Pulmonary artery endothelial cell (primary cell): ENCODE results near the gene MYO10. TPM values are rescaled to one million over a fixed set of nuclear protein-coding genes. Genes with fewer than 3 reads are reported as not detected.
"Not testable (repeated sequence)": the region's sequence is repeated elsewhere in the genome, so short reads cannot be mapped to it uniquely, and the experiment has no call there.

Source experiments
- DNase-seq: peaks from one replicate; pipeline ENCODE4 v3.0.0-alpha.2; 2011; ENCODE audit warnings: low read depth, low spot score
- total RNA-seq: library from RNA; depleted of rRNA; stranded (reverse); fragments of >200 nt; gene quantifications from 2 replicates; pipeline ENCODE4 v1.2.3, GENCODE V29; 2014

The MYO10 gene
- total RNA-seq, 1 donor from 2014 or later = 105 TPM

DNA sequence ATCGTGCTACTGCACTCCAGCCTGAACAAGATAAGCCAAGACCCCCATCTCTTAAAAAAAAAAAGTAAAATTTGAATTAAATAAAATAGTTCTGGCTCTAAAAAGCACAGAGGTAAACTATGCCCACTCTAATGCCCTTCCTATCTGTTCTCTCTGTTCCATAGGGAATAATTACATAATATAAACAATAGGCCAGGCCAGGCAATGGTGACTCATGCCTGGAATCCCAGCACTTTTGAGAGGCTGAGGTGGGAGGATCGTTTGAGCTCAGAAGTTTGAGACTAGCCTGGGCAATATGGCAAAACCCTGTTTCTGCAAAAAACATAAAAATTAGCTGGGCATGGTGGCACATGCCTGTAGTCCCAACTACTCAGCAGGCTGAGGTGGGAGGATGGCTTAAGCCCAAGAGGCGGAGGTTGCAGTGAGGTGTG lies 47.4 kb downstream of the MYO10 start:
- peak; percentile 13 for DNase-seq

DNA sequence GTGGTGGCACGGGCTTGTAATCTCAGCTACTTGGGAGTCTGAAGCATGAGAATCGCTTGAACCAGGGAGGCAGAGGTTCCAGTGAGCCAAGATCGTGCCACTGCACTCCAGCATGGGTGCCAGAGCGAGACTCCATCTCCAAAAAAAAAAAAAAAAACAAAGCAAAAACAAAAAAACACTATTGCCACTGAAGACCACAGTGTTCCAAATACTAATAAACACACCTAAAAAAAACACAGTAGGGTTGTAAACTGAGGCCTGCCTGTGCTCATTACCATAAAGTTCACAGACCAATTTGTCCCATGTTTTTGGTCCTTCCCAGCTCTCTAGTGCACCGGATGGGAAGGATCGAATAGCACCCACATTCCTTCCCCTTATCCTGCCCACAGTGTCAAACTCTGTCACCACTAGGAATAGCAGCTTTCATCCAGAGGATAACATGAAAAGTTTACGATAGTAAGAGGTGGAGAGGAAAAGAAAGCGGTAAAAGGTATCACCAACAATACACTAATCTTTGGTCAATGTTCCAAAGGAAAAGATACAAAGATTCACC lies 49.2 kb downstream of the MYO10 start:
- no peak for DNase-seq

DNA sequence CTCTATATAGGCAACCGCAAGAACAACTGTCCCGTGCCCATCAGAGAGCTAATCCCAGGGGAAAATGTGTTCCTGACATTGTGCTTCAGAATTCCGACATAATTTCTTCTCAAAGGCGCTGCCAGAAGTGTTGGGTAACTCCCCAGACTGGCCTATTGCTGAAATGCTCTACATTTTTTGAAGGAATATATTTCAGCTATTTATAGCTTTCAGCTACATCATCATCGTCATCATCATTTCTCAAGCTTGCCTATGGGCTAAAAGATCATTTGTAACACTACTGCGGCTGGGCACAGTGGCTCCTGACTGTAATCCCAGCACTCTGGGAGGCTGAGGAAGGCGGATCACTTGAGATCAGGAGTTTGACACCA lies 49.7 kb downstream of the MYO10 start:
- DNase-seq = no peak

DNA sequence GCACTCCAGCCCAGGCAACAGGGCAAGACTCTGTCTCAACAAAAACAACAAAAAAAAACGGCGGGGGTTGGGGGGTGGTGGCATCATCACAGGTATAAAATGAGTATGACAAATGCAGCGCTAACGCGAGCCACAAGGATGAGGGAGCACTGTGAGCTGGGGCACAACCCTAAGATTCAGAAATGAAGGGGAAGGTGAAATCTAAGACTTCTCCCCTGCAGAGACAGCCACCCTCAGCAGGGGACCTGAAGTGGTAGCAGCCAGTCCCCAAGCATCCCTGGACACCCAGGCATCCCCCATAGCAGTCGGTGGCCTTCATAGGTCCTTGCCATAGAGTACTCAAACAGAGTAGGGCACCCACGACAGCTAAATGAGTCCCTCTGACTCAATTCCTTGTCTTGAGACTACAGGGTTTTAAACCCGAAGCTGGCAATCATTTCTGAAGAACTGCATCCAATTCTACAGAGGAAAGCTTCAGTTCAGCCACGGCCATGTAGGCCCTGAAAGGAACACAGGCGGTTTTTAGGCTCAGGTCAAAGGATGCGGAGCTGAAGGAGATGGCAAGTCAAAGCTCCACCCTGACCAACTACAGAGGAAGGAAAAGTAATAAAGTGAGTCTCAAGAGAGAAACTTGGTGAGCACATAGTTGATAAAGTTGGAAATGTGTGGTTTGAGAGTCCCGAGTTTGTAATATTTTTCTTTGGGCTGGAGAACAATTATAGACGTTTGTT lies 50.3 kb downstream of the MYO10 start:
- DNase-seq = no peak

DNA sequence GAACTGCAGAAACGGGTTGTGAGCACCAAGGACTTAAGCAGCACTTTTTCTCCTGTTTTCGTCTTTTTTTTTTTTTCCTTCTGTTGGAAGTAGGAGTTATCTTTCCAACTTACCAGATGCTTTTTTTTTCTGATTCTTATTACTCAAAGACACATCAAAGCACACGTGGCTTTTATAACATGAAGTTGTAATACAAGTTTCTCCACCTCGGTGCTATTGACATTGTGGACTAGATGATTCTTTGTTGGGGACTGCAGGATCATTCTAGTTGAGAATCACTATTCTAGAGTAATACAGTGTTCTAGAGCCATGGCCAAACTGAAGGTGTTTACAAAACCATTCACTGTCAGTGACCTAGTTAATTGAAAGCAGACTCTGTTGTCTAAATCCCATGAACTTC lies 51.5 kb downstream of the MYO10 start:
- DNase-seq = no peak

GRCh38 chr5:16883806-16884205 lies 52.3 kb downstream of the MYO10 start:
- DNase-seq = no peak

DNA sequence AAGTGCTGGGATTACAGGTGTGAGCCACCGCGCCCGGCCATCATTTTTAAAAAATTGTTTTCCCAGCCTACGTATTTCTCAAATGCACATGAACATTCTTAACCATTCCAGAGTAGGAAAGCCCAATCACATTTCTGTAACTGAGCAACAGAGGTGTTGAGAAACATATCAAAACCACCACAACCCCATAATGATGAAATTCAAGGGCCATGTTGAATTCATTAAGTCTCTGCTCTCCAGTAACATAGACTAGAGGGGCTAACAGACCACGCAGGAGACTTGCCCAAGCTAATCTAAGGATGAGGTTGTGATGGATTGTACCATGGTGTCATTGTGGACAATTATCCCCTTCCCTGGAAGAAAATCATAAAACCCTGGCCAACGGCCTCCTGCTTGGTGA lies 52.9 kb downstream of the MYO10 start:
- no peak for DNase-seq

DNA sequence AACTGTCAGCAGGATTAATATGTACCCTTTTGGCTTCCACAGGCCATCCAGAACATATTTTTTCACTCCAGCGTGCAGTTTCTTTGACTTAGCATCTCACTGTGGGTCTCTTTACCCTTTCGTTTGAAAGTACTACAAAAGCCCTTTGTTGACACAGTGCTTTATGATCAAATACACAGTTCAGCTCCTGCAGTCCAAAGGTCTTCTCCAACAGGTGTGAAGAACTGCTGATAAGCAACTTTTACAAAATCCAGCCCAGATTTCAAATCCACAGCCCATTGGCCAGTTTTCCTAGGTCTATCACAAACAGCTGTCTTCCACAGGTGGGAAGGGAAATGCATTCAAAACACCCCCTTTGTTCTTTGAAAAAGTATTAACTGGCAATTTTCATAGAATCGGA lies 54.8 kb downstream of the MYO10 start:
- DNase-seq = no peak

DNA sequence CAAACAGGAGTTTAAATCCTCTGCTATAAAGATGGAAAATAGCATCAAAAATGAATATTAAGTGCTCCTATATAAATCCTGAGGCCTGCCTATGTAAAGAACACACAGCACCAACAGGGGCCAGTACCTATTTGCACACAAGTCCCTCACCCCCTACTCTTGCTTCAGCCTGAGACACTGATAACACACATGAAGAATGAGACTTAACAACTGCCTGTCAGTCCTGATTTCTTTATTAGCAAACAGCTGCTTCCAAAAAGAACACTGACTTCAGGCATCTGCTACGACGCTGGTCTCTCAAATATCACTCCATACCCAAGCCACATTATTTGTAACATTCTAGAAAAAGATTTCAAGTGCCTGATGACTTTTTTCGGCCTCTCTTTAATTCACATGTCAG lies 55.5 kb downstream of the MYO10 start:
- DNase-seq = no peak

GRCh38 chr5:16879650-16880049 lies 56.4 kb downstream of the MYO10 start:
- no peak for DNase-seq

- DNase-seq = no peak
These were observed 56.9 kb downstream of the MYO10 start for GRCh38 chr5:16879191-16879590.

GRCh38 chr5:16877267-16877935 lies 58.7 kb downstream of the MYO10 start:
- no peak for DNase-seq

GRCh38 chr5:16874424-16874823 lies 61.7 kb downstream of the MYO10 start:
- not testable (repeated sequence) for DNase-seq

- no peak for DNase-seq
These were observed 64.2 kb downstream of the MYO10 start for GRCh38 chr5:16871746-16872339.

GRCh38 chr5:16870878-16871277 lies 65.2 kb downstream of the MYO10 start:
- no peak for DNase-seq

DNA sequence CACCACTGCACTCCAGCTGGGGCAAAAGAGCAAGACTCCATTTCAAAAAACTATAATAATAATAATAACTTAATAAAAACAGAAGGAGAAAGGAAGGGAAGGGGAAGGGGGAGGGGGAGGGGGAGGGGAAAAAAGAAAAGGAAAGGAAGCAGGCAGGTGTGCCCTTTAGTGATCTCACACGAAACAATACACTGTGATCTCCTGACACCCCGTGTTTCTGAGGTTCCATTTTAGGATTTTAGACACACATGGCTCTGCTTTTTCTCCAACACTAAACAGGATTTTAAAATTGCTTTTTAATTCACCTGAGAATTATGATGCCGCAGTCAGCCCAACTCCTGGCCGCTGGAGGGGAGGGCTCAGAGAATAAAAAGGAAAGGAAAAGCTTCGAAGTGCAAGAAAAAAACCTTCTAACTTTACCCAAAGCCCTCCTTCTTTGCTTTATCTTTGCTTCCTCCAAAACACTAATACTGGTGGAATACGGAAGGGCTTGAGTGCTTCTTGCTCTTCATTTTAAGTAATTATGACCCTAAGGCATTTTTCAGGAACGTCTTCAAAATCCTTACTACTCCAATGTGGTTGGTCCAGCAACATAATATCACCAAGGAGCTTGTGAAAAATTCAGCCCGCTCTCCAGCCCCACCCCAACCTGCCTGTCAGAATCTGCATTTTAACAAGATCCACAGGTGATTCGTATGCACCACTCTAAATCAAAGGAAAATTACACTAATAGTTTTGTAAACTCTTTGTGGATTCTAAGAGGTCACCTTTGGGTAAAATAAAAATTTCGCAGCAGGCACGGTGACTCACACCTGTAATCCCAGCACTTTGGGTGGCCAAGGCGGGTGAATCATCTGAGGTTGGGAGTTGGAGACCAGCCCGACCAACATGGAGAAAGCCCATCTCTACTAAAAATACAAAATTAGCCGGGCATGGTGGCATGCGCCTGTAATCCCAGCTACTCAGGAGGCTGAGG lies 66.0 kb downstream of the MYO10 start:
- no peak for DNase-seq

DNA sequence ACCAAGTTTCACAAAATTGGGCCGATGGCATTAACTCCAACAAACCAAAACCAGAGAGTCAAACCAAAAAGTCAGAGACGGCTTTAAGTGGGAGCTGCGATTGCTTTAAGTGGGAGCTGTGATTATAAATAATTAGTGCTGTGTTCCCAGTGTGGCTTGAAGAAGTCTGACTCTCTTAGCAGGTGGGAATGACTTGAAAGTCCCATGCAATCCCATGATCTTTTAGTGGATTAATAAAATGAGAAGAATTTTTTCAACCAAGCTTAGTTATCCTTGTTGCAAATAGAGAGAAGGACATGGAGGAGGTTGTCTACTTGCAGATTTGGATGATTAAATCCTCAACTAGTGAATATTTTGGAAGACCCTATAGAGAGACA lies 68.5 kb downstream of the MYO10 start:
- no peak for DNase-seq

DNA sequence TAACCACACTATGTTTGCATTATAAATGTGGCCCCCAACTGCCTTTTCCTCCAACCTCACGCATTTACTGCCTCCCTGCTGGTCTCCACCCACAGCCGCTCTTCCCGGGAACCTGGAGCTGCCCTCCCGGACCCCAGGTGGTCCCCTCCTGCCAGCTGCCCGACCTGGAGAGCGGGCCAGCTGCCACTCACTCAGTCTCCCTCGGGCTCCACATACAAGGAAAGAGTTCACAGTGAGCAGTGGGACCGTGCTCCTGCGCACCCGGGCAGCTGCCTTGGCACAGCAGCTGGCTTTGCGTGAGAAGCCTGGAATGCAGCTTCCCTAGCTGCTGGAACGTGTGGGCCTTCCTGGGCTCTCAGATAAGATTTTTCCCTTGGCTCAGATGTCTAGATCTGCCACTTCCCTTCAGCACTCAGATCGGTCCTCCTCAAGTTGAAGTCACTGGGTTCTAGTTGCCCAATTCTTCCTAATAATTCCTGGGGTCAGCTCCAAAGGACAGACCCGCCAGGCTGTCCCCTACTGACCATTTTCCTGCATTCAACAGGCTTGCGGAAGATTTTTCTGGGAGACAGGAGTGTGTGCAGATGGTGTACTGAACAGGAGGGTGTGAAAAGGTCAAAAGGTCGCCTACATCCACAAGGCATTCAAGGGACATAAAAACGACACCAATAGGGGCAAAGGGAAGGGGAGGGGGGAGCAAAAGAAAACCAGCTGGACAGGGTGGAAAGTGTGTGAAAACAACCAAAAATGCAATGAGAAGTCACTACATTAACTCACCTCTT lies 69.1 kb downstream of the MYO10 start:
- DNase-seq = no peak

- no peak for DNase-seq
These were observed 69.8 kb downstream of the MYO10 start for GRCh38 chr5:16866273-16866672.

DNA sequence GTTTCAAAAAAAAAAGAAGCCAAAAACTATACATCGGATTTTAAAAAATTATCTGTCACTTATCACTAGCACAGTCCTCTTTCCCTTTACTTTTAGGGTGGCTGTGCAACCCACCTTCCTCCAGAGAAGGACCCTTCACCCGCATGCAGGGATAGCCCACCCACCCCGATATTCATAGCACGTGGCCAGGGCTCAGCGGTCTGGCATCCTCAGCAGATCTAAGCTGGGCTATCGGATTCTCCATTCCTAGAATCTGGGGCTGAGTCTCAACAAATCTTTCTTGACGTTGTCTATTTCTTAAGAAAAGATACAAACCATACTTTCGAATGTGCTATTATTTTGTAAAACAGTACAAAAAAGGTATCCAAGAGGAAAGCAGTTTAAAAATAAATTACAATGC lies 70.9 kb downstream of the MYO10 start:
- no peak for DNase-seq
